H9 (cell line): ENCODE measurements around the gene STARD8. TPM values are rescaled to one million over a fixed set of nuclear protein-coding genes. Genes with fewer than 3 reads are reported as not detected.

Experiments used
- DNase-seq: peaks from one replicate; pipeline ENCODE4 v3.0.0-alpha.2; 2017
- H2AFZ ChIP-seq: one replicate; pipeline ENCODE4 v1.6.1; 2013; ENCODE audit warnings: mild to moderate bottlenecking, low read length, control low read depth, moderate library complexity
- H2AK5ac ChIP-seq: 2 replicates; pipeline ENCODE4 v1.6.1; 2013; ENCODE audit warnings: low read length, control low read depth, mixed read lengths; ENCODE audit not compliant: insufficient read length
- H2BK120ac ChIP-seq: one replicate; pipeline ENCODE4 v1.6.1; 2013; ENCODE audit warnings: low read depth, mild to moderate bottlenecking, low read length, control low read depth, inconsistent platforms; ENCODE audit not compliant: poor library complexity, severe bottlenecking
- H2BK12ac ChIP-seq: 2 replicates; pipeline ENCODE4 v1.6.1; 2013; ENCODE audit warnings: low read length, control low read depth, mixed read lengths, low read depth; ENCODE audit not compliant: insufficient read length
- H2BK15ac ChIP-seq: 2 replicates; pipeline ENCODE4 v1.6.1; 2013; ENCODE audit warnings: low read depth, low read length, control low read depth
- H2BK20ac ChIP-seq: one replicate; pipeline ENCODE4 v1.6.1; 2013; ENCODE audit warnings: low read depth, mild to moderate bottlenecking, low read length, control low read depth, inconsistent platforms; ENCODE audit not compliant: poor library complexity, severe bottlenecking
- H2BK5ac ChIP-seq: 2 replicates; pipeline ENCODE4 v1.6.1; 2013; ENCODE audit warnings: low read length, control low read depth, mixed read lengths; ENCODE audit not compliant: insufficient read length
- H3K14ac ChIP-seq: 2 replicates; pipeline ENCODE4 v1.6.1; 2013; ENCODE audit warnings: low read length, control low read depth; ENCODE audit not compliant: insufficient read depth
- H3K18ac ChIP-seq: 2 replicates; pipeline ENCODE4 v1.6.1; 2013; ENCODE audit warnings: low read depth, mild to moderate bottlenecking, mixed read lengths, low read length, control low read depth; ENCODE audit not compliant: insufficient read length
- H3K23ac ChIP-seq: 2 replicates; pipeline ENCODE4 v1.6.1; 2013; ENCODE audit warnings: low read length, control low read depth, mixed read lengths, low read depth; ENCODE audit not compliant: insufficient read length
- H3K23me2 ChIP-seq: 2 replicates; pipeline ENCODE4 v1.6.1; 2013; ENCODE audit warnings: low read depth, mild to moderate bottlenecking, mixed read lengths, low read length, control low read depth; ENCODE audit not compliant: insufficient read length, poor library complexity, severe bottlenecking
- H3K27ac ChIP-seq: 2 replicates; pipeline ENCODE4 v1.5.1; 2013; ENCODE audit warnings: low read length, control low read depth, mixed read lengths, low read depth; ENCODE audit not compliant: insufficient read length
- H3K27me3 ChIP-seq: 2 replicates; pipeline ENCODE4 v1.6.1; 2013; ENCODE audit warnings: low read length, control low read depth, inconsistent platforms; ENCODE audit not compliant: insufficient read depth
- H3K4ac ChIP-seq: 2 replicates; pipeline ENCODE4 v1.6.1; 2013; ENCODE audit warnings: low read depth, mild to moderate bottlenecking, control low read depth, inconsistent platforms, low read length, moderate library complexity
- H3K4me1 ChIP-seq: 2 replicates; pipeline ENCODE4 v1.6.1; 2013; ENCODE audit warnings: low read length, control low read depth, inconsistent platforms; ENCODE audit not compliant: insufficient read depth
- H3K4me2 ChIP-seq: 2 replicates; pipeline ENCODE4 v1.6.1; 2013; ENCODE audit warnings: low read length, control low read depth, mixed read lengths; ENCODE audit not compliant: insufficient read length, insufficient read depth
- H3K56ac ChIP-seq: 2 replicates; pipeline ENCODE4 v1.6.1; 2013; ENCODE audit warnings: low read depth, mild to moderate bottlenecking, mixed read lengths, low read length, control low read depth; ENCODE audit not compliant: insufficient read length
- H3K79me1 ChIP-seq: 2 replicates; pipeline ENCODE4 v1.6.1; 2013; ENCODE audit warnings: low read depth, mild to moderate bottlenecking, moderate library complexity, low read length, control low read depth, inconsistent platforms; ENCODE audit not compliant: insufficient read depth, poor library complexity, severe bottlenecking
- H3K79me2 ChIP-seq: 2 replicates; pipeline ENCODE4 v1.6.1; 2013; ENCODE audit warnings: low read length, control low read depth, inconsistent platforms; ENCODE audit not compliant: insufficient read depth
- H3K9ac ChIP-seq: 2 replicates; pipeline ENCODE4 v1.6.1; 2013; ENCODE audit warnings: low read length, control low read depth, mixed read lengths; ENCODE audit not compliant: insufficient read length; ENCODE audit errors: extremely low read depth
- H3K9me3 ChIP-seq: one replicate; pipeline ENCODE4 v1.6.1; 2013; ENCODE audit warnings: low read depth, low read length, inconsistent platforms; ENCODE audit not compliant: control insufficient read depth
- H3T11ph ChIP-seq: one replicate; pipeline ENCODE4 v1.6.1; 2013; ENCODE audit warnings: mild to moderate bottlenecking, low read length, control low read depth, inconsistent platforms
- H4K20me1 ChIP-seq: one replicate; pipeline ENCODE4 v1.6.1; 2013; ENCODE audit not compliant: control insufficient read depth, insufficient read length, insufficient read depth
- H4K5ac ChIP-seq: 2 replicates; pipeline ENCODE4 v1.6.1; 2013; ENCODE audit warnings: low read depth, mild to moderate bottlenecking, mixed read lengths, low read length, control low read depth; ENCODE audit not compliant: insufficient read length
- H4K8ac ChIP-seq: replicated peaks from 2 replicates; pipeline ENCODE4 v1.6.1; 2013; ENCODE audit warnings: low read length, control low read depth, mixed read lengths, low read depth; ENCODE audit not compliant: insufficient read length
- H4K91ac ChIP-seq: 2 replicates; pipeline ENCODE4 v1.6.1; 2013; ENCODE audit warnings: low read depth, mild to moderate bottlenecking, moderate library complexity, mixed read lengths, low read length, control low read depth; ENCODE audit not compliant: insufficient read length
- H3K27ac Mint-ChIP-seq, 3 experiments: 2 replicates in 2 of 3; 3 replicates in 1 of 3; pipeline ENCODE4 v1.8.0; 2020 to 2021; ENCODE audit warnings: mixed read lengths in 3 of 3, mild to moderate bottlenecking in 1 of 3, moderate library complexity in 1 of 3
- H3K27me3 Mint-ChIP-seq: 2 replicates; pipeline ENCODE4 v1.8.0; 2021; ENCODE audit warnings: low read depth, mild to moderate bottlenecking, moderate library complexity, mixed read lengths
- H3K36me3 Mint-ChIP-seq, 3 experiments: 2 replicates in 2 of 3; 3 replicates in 1 of 3; pipeline ENCODE4 v1.8.0; 2020 to 2021; ENCODE audit warnings: low read depth in 3 of 3, mixed read lengths in 3 of 3; ENCODE audit not compliant: insufficient read depth in 1 of 3
- H3K4me1 Mint-ChIP-seq, 2 experiments: 2 replicates each; pipeline ENCODE4 v1.8.0; 2020; ENCODE audit warnings: mixed read lengths in 2 of 2
- H3K4me3 Mint-ChIP-seq, 2 experiments: 2 replicates in 1 of 2; 3 replicates in 1 of 2; pipeline ENCODE4 v1.8.0; 2020 to 2021; ENCODE audit warnings: mild to moderate bottlenecking in 2 of 2, mixed read lengths in 2 of 2, moderate library complexity in 1 of 2
- H3K9me3 Mint-ChIP-seq, 2 experiments: 2 replicates in 1 of 2; 3 replicates in 1 of 2; pipeline ENCODE4 v1.8.0; 2020; ENCODE audit warnings: mild to moderate bottlenecking in 2 of 2, mixed read lengths in 2 of 2, moderate library complexity in 1 of 2
- CTCF ChIP-seq: fragments of 200-600 bp; sonication (generic); conservative IDR thresholded peaks from 3 replicates; pipeline ENCODE4 v1.8.0; 2021; ENCODE audit warnings: antibody characterized with exemption, mild to moderate bottlenecking
- WGBS: extraction: QIAGEN DNeasy Blood & Tissue Kit; methylation state at CpG from one replicate; pipeline ENCODE4 v1.1.7; 2013; ENCODE audit warnings: missing lambda C conversion rate, low lambda C conversion rate, mixed read lengths; ENCODE audit not compliant: insufficient read length; ENCODE audit errors: extremely low coverage; 5-methylcytosine and 5-hydroxymethylcytosine counted together
- total RNA-seq: library from RNA; stranded (reverse); gene quantifications from 2 replicates; pipeline ENCODE4 v1.2.1, GENCODE V29; 2021

The STARD8 gene
- total RNA-seq, 1 experiment from 2014 or later, result 0.52 TPM

GRCh38 chrX:68646421-68646820 lies 1.0 kb upstream of the STARD8 start:
- Histone ChIP-seq H2BK20ac (no peak overlapping the region), H3K4me2 (no peak overlapping the region), H4K20me1 (no peaks in the 10 kb centered on the region), H3K14ac (no peak overlapping the region), H3K9ac (no peak overlapping the region), H2BK5ac (no peak overlapping the region), H3K4ac (no peak overlapping the region), H2BK15ac (no peak overlapping the region), H3K23me2 (no peaks in the 10 kb centered on the region), H3T11ph (no peak overlapping the region), H2BK12ac (no peak overlapping the region), H3K79me1 (no peaks in the 10 kb centered on the region), H4K8ac (no peak overlapping the region), H2AFZ (no peak overlapping the region), H2BK120ac (no peak overlapping the region), H3K56ac (no peak overlapping the region), H3K4me1 (no peaks in the 10 kb centered on the region; the same call in 1 of the 2 replicates), H3K9me3 (peaks cover 37% of the 10 kb centered on the region), H2AK5ac (no peak overlapping the region), H3K23ac (no peak overlapping the region), H3K27ac (no peak overlapping the region), H3K27me3 (no peaks in the 10 kb centered on the region), H4K91ac (no peak overlapping the region), H4K5ac (no peak overlapping the region), H3K18ac (no peak overlapping the region), H3K79me2 (no peaks in the 10 kb centered on the region)
- peaks cover 16% of the 10 kb centered on the region for H3K27me3 Mint-ChIP-seq
- peaks cover 7 to 12% of the 10 kb centered on the region in 2 experiments for H3K4me1 Mint-ChIP-seq
- H3K4me3 Mint-ChIP-seq, result no peak overlapping the region
- TF ChIP-seq CTCF, result no peak
- no peak for DNase-seq
- H3K9me3 Mint-ChIP-seq, result peaks cover 58 to 63% of the 10 kb centered on the region in 2 experiments
- WGBS, result no CpG with 5 or more reads among the region's 1 CpG
- no peak overlapping the region for H3K27ac Mint-ChIP-seq
- H3K36me3 Mint-ChIP-seq, result no peaks in the 10 kb centered on the region; a peak in 1 of 7 replicates
